GM12892 (cell line): Measurements from ENCODE around the gene PAX3.

Experiments
- DNase-seq: peaks from one replicate; pipeline ENCODE4 v3.0.0; 2011; ENCODE audit not compliant: insufficient read length
- FAIRE-seq: peaks from 2 replicates; lab custom pipeline; 2011; peaks lifted over from hg19 to GRCh38; lab: Jason Lieb, UNC
- POLR2A ChIP-seq: IDR thresholded peaks from 2 replicates; pipeline ENCODE4 v1.6.1; 2011; ENCODE audit warnings: low read depth, low read length, control low read depth
- POLR2AphosphoS5 ChIP-seq: IDR thresholded peaks from 2 replicates; pipeline ENCODE4 v1.6.1; 2011; ENCODE audit warnings: low read depth, low read length, control low read depth
- TAF1 ChIP-seq: IDR thresholded peaks from 2 replicates; pipeline ENCODE4 v1.6.1; 2011; ENCODE audit warnings: low read depth, mild to moderate bottlenecking, control low read depth, low read length, borderline replicate concordance

PAX3 gene

DNA sequence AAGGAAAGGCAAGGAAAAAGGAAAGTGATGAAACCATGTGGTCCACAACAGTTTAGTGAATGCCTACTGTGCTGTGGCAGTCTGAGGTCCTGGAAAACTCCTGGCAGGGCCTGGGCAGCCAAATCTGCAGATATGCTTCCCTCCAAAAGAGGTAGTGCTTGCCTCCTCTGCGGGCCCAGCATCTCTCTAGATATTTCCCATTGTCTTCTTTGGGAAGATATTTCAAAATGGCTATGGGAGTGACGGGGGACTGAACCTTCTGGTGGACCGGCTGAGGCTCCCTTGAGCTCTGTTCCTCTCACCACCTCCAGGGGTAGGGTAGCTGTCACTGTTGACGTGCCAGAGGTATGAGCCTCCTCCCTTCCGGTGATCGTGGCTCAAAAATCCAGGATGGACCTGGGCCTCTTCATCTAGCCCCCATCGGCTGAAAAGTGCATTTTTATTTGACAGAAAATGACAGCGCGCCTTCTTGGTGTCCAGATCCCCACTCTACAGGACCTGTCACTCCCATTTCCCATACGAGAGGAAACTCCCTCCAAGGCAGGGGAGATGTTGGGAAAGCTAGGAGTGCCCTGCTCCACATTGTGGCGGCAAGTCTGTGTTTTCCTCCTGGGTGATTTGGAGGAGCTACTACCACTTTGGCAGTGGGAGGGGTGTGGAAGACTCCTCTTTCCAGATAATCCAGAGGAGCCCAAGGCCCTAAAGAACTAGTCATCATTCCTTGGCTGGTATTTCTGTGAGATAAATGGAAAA, 9.4 kb upstream of the PAX3 start:
- TF ChIP-seq TAF1 (no peak), POLR2A (no peak), POLR2AphosphoS5 (no peak)
- FAIRE-seq (no peak), DNase-seq (no peak)

DNA sequence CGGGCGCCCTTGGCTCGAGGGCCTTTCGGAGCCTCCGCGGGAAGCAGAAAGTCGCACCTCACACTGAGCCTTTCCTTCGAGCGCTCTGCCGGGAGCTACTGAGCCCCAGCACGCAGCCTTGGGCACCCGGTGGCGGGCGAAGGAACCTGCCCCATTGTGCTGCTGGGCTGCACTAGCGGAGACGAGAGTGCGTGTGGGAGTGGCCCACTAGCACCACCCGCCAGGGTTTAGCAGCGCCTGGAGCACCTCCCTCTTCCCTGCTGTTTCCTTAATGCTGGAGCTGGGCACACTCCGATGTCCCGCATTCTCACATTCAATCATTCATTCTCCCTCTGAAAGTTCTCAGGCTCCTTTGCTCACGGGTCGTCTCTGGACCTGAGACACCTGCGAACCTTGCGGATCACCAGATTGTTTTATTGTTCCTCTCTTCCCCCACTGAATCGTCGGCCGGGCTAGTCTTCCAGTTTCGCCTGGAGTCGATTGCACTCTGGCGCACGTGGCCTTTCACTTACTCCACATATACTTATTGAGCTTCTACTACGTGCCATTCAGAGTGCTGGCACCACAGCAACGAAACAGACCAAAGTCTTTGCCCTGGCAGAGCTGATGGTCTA, 8.5 kb upstream of the PAX3 start:
- TF ChIP-seq POLR2A, result no peak
- no peak for TF ChIP-seq POLR2AphosphoS5
- TF ChIP-seq TAF1, result no peak
- peak; percentile 14 for FAIRE-seq
- DNase-seq, result no peak

DNA sequence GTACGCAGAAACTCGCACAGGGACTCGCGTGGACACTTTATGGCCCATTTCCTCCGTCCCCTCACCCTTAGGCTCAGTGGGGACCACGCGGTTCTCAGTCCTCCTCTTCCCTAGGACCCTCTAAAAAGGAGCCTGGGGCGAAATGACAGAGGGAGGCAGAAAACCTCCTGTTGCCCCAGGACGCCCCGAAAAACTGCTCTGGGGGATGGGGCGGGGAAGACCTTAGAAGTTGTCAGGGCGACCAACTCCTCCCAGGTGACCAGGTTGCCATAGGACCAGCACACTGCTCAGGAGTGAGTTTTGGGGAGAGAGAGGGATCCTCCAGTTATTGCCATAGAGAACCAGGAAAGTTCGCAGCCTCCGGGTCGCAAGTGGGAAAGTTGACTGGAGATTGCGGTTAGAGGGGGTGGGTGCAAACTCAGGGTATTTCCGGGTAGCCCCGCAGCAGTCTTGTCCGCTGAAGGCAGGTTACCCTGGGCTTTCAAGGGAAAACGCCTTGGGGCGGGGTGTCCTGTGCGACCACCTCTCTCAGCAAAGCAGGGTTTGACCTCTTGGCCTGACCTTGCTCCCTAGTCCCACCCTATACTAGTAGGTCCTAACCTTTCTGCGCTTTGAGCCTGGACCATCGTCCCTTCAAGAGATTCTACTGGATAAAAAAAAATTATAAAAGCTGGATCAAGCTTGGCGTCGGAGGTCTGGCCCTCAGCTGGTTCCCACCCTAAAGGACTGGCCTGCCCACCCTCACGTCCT, 7.8 kb upstream of the PAX3 start:
- FAIRE-seq, result no peak
- no peak for DNase-seq

DNA sequence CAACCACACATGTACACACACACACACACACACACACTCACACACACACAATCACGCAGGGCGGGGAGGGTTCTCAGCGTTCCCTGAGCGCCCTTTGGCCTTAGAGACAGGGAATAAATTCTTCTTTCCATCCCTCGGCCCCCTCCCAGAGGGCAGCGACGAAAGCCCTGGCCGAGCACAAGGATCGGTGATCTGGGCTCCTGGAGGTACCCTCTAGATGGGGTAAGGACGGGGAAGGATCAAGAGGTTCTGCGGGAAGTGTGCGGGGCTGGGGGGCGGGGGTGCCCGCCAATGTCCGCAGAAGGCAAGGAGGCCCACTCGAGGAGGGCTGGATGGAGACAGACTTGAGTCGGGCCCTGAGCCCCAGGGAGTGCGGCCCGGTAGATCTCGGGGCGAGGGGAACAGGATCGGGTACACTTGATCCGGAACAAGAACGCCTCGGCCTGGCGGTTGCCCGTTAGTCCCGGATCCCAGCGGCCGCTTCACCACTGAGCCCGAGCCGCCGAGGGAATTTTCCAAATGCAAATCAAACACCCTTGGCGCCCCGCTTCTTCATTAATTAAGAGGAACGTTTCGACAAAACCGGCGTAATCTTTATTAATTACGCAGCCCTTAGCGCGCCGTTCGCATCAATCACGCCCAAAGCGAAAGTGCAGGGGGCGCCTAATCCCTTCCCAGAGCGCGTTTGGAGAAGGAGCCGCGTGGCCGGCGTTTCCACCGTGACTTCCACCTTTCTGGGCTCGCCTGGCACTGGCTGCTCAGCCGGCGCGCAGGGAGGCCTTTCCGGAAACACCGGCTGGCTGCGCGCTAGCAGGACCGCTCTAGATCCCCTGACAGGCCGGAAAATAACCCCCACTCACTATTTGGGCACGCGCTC, 7.0 kb upstream of the PAX3 start:
- FAIRE-seq, result no peak
- DNase-seq, result no peak
- TF ChIP-seq POLR2A, result no peak
- no peak for TF ChIP-seq POLR2AphosphoS5
- TF ChIP-seq TAF1, result no peak

More for the DNA sequence above, 7.8 kb upstream of the PAX3 start:
- TF ChIP-seq TAF1 (no peak), POLR2AphosphoS5 (no peak), POLR2A (no peak)

DNA sequence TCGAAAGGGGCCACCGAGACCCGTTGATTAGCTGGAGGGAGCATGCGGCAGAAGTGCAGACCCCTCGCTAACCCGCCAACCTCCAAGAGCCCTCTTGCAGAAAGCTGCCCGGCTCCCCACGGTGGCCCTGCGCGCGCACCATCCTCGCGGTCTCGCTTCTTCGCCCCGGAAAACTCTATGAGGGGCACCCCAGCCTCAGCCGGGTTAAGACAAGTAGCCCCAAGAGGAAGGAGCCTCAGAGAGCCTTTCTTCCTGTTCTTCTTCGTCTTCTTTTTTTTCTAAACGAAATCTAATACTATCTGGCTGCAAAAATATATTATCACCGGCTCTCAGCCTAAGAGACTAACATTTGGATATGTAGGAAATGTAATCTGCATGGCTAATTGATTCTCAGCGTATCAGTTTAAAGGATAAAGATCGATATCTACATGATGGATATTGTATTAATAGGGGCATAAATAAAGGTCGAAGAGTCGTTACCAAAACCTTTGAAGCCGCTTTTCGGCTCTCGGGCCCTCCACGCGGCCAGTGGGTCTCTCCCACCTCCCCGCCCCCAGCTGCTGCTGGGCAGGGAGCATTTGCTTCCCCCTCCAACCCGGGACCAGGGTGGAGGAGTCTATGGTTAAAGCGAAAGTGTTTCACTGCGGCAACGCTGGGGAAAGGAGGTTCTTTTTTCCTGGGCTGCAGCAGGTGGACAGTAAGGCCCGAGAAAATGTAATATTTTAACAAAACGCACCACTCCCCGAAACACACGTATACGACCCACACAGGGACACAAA, 6.1 kb upstream of the PAX3 start:
- no peak for FAIRE-seq
- no peak for TF ChIP-seq TAF1
- no peak for DNase-seq

DNA sequence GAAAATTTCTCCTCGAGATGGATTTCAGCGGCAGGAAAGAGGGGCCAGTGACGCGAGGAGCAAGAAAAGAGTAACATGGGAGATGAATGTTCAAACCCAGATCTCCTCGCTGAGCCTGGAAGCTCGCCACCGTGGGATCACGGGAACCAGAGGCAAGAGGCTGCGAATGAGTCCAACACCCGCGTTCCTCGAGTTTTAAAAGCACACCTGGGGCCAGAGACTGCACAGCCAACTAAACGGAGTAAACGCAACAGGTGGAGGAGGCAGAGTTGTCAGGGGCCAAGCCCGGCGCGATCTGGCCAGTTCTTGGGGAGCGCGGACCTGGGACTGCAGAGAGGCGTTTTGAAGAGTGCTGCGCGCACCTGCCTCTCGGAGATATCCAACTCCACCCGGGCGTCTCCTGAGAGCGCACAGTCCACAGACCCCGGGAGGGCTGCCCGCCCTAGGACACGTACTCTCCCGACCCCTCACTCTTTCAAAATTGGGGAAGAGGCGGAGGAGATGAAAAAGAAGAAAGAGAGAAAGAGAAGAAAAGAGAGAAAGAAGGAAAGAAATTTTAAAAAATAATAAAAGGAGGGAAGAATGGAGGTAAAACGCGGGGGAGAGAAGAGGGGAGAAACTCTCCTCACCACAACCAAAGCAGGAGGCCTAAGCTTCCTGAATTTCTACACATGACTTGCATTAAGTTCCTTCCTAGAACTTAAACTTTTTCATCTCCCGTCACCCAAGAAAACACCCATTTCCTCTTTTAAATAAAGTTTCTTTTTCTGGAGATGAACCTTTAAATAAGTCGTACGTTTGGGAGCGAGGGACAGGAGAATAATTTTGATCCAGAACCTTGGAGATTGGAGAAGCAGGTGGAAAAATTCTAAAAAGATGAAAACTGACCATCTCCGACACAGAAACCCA, 5.3 kb upstream of the PAX3 start:
- FAIRE-seq (no peak), DNase-seq (no peak)
- TF ChIP-seq POLR2AphosphoS5, result no peak

DNA sequence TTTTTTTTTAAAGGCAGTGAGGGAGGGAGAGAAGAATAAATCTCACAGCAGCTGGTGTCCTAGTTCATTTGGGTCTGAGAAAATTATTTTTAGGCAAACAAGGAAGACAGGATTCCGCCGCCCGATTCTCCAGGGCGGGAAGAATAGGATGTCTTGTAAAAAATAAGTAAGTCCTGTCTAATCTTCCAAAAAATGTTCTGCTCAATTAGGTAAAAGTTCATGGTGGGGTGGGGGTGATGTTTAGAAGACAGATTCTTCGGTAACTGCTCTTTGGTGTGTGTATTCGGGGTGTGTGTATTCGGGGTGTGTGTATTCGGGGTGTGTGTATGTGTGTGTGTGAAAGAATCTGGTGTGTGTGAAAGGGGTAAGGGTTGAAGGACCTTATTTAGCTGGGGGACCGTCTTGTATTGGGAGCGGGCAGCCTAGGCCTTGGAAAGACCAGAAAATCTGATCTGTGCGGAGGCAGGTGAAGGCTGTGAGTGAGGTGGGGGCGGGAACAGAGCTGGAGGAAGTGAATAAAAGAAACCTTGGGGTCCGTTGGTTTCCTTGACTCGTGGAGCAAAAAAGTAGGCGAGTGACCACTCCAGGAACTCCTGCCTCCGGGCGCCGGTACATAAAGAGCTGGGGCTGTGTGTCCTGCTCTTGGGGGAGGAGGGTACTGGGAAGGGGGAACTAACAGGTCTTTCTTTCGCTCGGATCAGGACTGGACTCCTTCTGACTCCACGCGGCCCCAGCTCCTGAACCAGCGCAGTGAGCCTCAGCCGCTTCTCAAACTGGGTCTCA, 4.4 kb upstream of the PAX3 start:
- FAIRE-seq, result no peak
- no peak for DNase-seq
- TF ChIP-seq POLR2A, result no peak
- TF ChIP-seq TAF1, result no peak

DNA sequence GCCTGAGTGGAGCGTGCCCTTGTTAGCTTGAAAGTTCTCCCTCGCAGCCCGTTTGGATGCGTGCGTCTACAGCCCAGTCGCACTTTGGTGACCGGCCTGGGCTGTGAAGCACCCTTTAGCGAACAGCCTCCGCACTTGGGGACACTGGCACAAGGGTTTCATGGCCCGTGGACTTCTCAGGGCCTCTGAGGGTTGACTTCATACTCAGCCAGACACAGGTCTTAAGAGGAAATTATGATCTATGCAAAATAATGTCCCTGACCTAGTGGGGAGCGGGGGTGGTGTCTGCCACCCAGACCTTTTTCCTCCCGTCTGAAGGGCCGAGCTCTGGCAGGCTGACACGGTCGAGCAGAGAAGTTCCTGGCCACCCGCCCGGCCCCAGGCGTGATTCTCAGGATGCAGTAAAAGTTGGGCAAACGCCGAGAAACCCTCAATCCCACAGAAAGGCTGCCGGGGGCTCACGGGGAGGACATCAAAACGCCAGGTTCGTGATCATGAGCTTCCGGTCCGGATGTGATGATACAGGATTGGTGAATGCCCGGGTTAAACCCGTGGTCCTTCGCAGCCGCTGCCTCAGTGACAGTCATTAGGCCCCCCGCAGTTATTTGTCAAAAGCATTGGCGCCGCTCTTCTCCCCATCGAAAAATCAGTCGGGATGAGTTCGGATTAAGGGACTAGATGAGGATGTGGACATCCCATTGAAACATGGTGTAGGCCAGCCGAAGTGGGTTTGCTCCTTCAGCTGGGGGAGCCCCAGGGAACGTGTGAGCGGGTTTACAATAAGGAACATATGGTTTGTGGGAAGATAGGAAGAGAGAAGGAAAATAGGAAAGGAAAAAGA, 3.6 kb upstream of the PAX3 start:
- no peak for FAIRE-seq

DNA sequence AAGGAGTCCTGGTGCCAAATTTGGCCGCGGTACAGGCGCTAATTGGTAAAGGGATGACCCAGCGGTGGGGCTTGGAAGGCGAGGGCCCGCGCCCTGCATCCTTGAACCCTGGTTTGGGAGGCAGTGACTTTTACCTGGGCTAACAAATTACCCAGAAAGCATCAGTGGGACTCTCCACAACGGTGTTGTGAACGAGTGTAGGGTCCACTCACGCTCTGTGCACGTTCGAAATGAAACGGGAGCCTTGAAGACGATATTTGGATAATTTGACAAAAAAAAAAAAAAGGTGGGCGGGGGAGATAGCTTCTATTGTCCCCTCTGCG, 3.0 kb upstream of the PAX3 start:
- no peak for TF ChIP-seq TAF1
- TF ChIP-seq POLR2A, result no peak
- no peak for TF ChIP-seq POLR2AphosphoS5
- no peak for DNase-seq
- no peak for FAIRE-seq

More for the DNA sequence above, 3.6 kb upstream of the PAX3 start:
- DNase-seq, result no peak
- no peak for TF ChIP-seq POLR2A
